GM12892 (cell line): ENCODE results near the gene MBD5.

Source experiments
- POLR2A ChIP-seq: IDR thresholded peaks from 2 replicates; pipeline ENCODE4 v1.6.1; 2011; ENCODE audit warnings: low read depth, low read length, control low read depth
- TAF1 ChIP-seq: IDR thresholded peaks from 2 replicates; pipeline ENCODE4 v1.6.1; 2011; ENCODE audit warnings: low read depth, mild to moderate bottlenecking, control low read depth, low read length, borderline replicate concordance

- TF ChIP-seq TAF1 (no peak), POLR2A (no peak)
Measured at GRCh38 chr2:148130581-148130980, 109.7 kb downstream of the MBD5 start.
